Measurements from ENCODE around the gene SLC26A1.

SLC26A1 gene

DNA sequence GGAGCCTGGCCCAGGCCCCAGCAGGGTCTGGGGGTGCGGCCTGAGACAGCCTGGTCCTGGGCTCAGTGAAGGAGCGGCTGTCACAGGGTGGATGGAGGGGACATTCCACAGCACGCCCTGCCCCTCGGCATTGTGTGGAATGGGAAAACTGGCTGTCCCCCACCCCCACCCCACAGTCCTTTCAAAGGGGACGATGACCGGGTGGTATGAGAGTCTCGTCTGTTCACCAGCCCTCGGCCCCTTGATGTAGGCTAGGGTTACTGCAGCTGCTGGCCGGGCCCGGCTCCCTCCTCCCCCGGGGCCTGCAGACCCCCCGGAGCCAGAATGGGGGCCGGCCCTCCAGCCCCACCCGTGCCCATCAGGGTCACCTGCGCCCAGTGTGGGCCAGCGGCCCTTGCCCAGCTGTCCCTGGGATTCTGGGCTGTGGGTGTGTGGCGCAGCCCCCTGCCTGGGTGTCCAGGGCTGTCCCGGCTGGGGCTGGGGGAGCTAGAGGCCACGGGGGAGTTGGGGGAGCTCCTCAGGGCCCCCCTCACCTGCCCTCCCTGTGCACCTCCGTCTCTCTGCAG, 30.0 kb upstream of the SLC26A1 start:
- no peak for TF ChIP-seq CTCF (conservative IDR thresholded peaks at IDR 0.05; ENCODE audit: low read depth, low read length)
- DNase-seq (ENCODE audit: low read depth) = no peak
- H3K4me3 ChIP-seq (ENCODE audit: low read depth, low read length) = no peak overlapping the region

DNA sequence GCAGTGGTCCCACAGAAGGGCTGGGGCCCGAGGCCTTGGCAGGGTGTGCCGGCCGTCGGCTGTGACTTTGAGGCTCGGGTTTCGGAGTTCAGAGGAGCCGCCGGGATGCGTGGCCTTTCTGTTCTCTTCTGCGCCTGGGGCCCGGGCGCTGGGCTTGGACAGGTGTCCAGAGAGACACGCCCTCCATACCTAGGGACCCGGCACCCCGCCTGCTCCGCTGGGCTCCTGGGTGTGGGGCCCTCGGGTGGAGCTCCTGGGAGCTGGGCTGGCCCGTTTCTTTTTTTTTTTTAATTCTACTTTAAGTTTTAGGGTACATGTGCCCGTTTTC, 29.5 kb upstream of the SLC26A1 start:
- no peak for DNase-seq (ENCODE audit: low read depth)
- no peak overlapping the region for H3K4me3 ChIP-seq (ENCODE audit: low read depth, low read length)
- TF ChIP-seq CTCF (conservative IDR thresholded peaks at IDR 0.05; ENCODE audit: low read depth, low read length) = no peak

- DNase-seq (ENCODE audit: low read depth) = no peak
- no peak for TF ChIP-seq CTCF (conservative IDR thresholded peaks at IDR 0.05; ENCODE audit: low read depth, low read length)
- H3K4me3 ChIP-seq (ENCODE audit: low read depth, low read length) = no peak overlapping the region
Measured at GRCh38 chr4:1022051-1022738, 29.0 kb upstream of the SLC26A1 start.

- no peak overlapping the region for H3K4me3 ChIP-seq (ENCODE audit: low read depth, low read length)
- no peak for TF ChIP-seq CTCF (conservative IDR thresholded peaks at IDR 0.05; ENCODE audit: low read depth, low read length)
- no peak for DNase-seq (ENCODE audit: low read depth)
Measured at GRCh38 chr4:1021386-1022050, 28.3 kb upstream of the SLC26A1 start.

DNA sequence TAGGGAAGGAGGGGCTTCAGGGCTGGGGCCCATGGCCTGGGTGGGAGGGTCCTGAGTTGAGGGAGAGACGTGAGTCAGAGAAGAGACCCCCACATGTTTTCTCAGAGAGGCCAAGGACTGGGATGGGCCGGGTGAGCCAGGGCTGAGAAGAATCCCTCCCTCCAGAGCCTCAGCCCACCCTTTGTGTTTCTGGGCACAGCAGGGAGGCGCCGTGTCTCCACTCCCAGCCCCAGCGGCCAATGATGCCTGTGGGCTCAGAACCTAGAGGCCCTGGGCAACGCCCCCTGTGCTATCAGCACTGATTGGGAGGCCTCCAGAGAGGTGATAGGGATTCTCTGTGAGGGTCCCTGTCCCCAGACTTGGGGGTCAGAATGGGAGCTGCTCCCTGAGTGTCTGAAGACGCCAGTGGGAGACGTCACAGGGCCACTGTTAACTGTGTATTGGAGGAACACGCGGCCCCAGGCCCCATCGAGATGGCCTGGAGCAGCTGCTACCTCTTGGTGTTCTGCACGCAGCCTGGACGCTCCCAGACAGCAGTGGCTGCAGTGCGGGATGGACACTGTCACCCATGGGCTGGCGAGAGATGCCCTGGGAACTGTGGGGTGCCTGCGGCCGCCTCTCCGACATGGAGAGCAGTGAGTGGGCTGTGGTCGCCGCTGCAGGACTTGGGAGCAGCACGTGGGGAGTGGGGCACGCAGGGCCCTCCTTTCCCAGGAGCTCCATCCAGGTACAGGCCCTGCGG, 26.7 kb upstream of the SLC26A1 start:
- DNase-seq (ENCODE audit: low read depth) = no peak
- H3K4me3 ChIP-seq (ENCODE audit: low read depth, low read length) = no peak overlapping the region
- TF ChIP-seq CTCF (conservative IDR thresholded peaks at IDR 0.05; ENCODE audit: low read depth, low read length) = no peak

- H3K4me3 ChIP-seq (ENCODE audit: low read depth, low read length) = no peak overlapping the region
- TF ChIP-seq CTCF (conservative IDR thresholded peaks at IDR 0.05; ENCODE audit: low read depth, low read length) = no peak
- DNase-seq (ENCODE audit: low read depth) = no peak
Measured at GRCh38 chr4:1019320-1019719, 26.1 kb upstream of the SLC26A1 start.
